Mucosa of descending colon (tissue), 3 donors: ENCODE results near the gene ZNF616. TPM values are rescaled to one million over a fixed set of nuclear protein-coding genes. Genes with fewer than 3 reads are reported as not detected.
"Not testable (repeated sequence)": the region's sequence is repeated elsewhere in the genome, so short reads cannot be mapped to it uniquely, and the experiment has no call there.

Experiments
- ATAC-seq: fragments of 200-7000 bp; cut with Tn5 transposase; one replicate; pipeline ENCODE4 v1.9.1; 2020; ENCODE audit warnings: mild to moderate bottlenecking, moderate library complexity
- DNase-seq, 3 donors: peaks; one replicate each; pipeline ENCODE4 v3.0.0-alpha.2; 2020
- H3K36me3 ChIP-seq: fragments of 200-600 bp; one replicate; pipeline ENCODE4 v1.8.0; 2021; ENCODE audit warnings: low read depth, mild to moderate bottlenecking
- H3K4me1 ChIP-seq: fragments of 200-600 bp; one replicate; pipeline ENCODE4 v1.8.0; 2021; ENCODE audit warnings: low read depth, mild to moderate bottlenecking
- H3K4me3 ChIP-seq: fragments of 200-600 bp; one replicate; pipeline ENCODE4 v1.8.0; 2021; ENCODE audit warnings: mild to moderate bottlenecking
- H3K9me3 ChIP-seq: fragments of 200-600 bp; one replicate; pipeline ENCODE4 v1.8.0; 2021; ENCODE audit warnings: mild to moderate bottlenecking
- CTCF ChIP-seq: fragments of 200-600 bp; IDR thresholded peaks from one replicate; pipeline ENCODE4 v1.8.0; 2022; ENCODE audit warnings: antibody characterized with exemption, mild to moderate bottlenecking
- intact Hi-C, 2 donors: fragments of 100-400 bp; cut with DNase I in 1 of 2; cut with micrococcal nuclease in 1 of 2; formaldehyde crosslinking; loops; one replicate each; pipeline versions ENCODE4 v1.11.0 to v1.11.1; 2022; cut with DNase I, micrococcal nuclease
- total RNA-seq, 3 donors: library from RNA; stranded (reverse); fragmentation: NEBNext Ultra II Directional in 2 of 3; extraction: Animal tissue kit (Norgen Biotek cat#: 25700) in 2 of 3; gene quantifications; one replicate each; pipeline versions ENCODE4 v1.2.1 to v1.2.4, GENCODE V29; 2021 to 2023
- donor health status: DM: no; HTN: no; CAD: no; lungs with moderate emphysema.
- donor health status: DM: no; HTN: no; CAD: no.
- donor health status: DM: no; HTN: yes; CAD: no.

Gene ZNF616
- total RNA-seq, 3 donors from 2014 or later, result 5.5 to 13.4 (median 11.1) TPM

GRCh38 chr19:52101866-52102562, 37.7 kb downstream of the ZNF616 start:
- ATAC-seq, result no peak
- H3K9me3 ChIP-seq, result peaks cover 85% of the 10 kb centered on the region
- no peaks in the 10 kb centered on the region for H3K36me3 ChIP-seq
- intact Hi-C loops, result no loop called here
- no peak overlapping the region for H3K4me3 ChIP-seq
- no peak for TF ChIP-seq CTCF
- H3K4me1 ChIP-seq, result no peaks in the 10 kb centered on the region
- no peak for DNase-seq

- ATAC-seq, result no peak
- no peak for TF ChIP-seq CTCF
These were observed 40.1 kb downstream of the ZNF616 start for GRCh38 chr19:52099497-52100138.

GRCh38 chr19:52096416-52096815, 43.3 kb downstream of the ZNF616 start:
- intact Hi-C loops, H3K4me3 ChIP-seq, H3K4me1 ChIP-seq: not testable (repeated sequence)

More at GRCh38 chr19:52099497-52100138, 40.1 kb downstream of the ZNF616 start:
- H3K4me1 ChIP-seq, result peaks cover under 1% of the 10 kb centered on the region
- no peak overlapping the region for H3K4me3 ChIP-seq
- peaks cover 71% of the 10 kb centered on the region for H3K9me3 ChIP-seq
- intact Hi-C loops, result no loop called here
- no peak for DNase-seq
- no peaks in the 10 kb centered on the region for H3K36me3 ChIP-seq

GRCh38 chr19:52095172-52096014, 44.3 kb downstream of the ZNF616 start, which contains the start of gene ZNF841:
TSS of gene ZNF841 (minus strand) at chr19:52095765. CDS start at chr19:52084801, 10,964 bp downstream.
- peak within 1 kb of the TSS; percentile 67 for H3K4me3 ChIP-seq
- H3K4me1 ChIP-seq, result peaks cover 9% of the 10 kb centered on the region
- no peak for TF ChIP-seq CTCF
- DNase-seq (peak; percentile 94 to 95 (median 94)), ATAC-seq (peak; percentile 99)
- no peaks in the 10 kb centered on the region for H3K36me3 ChIP-seq
- intact Hi-C loops, result no loop called here
- H3K9me3 ChIP-seq, result peaks cover 67% of the 10 kb centered on the region

More at GRCh38 chr19:52096416-52096815, 43.3 kb downstream of the ZNF616 start:
- H3K9me3 ChIP-seq, result peaks cover 59% of the 10 kb centered on the region
- DNase-seq, ATAC-seq, H3K36me3 ChIP-seq: not testable (repeated sequence)

GRCh38 chr19:52094526-52095130, 45.1 kb downstream of the ZNF616 start:
- peak; percentile 6 for ATAC-seq
- peak overlapping the region; percentile 67 for H3K4me3 ChIP-seq
- peaks cover 9% of the 10 kb centered on the region for H3K4me1 ChIP-seq
- intact Hi-C loops, result no loop called here
- H3K9me3 ChIP-seq, result peaks cover 66% of the 10 kb centered on the region
- no peak for TF ChIP-seq CTCF
- H3K36me3 ChIP-seq, result no peaks in the 10 kb centered on the region
- no peak for DNase-seq
